Choroid plexus epithelial cell (primary cell): Measurements from ENCODE around the gene WDR49.

Source experiments
- DNase-seq: peaks from one replicate; pipeline ENCODE4 v3.0.0-alpha.2; 2010; ENCODE audit warnings: low read depth
- H3K4me3 ChIP-seq: 2 replicates; pipeline ENCODE4 v1.5.1; 2011; ENCODE audit warnings: low read depth, mild to moderate bottlenecking, control low read depth, low read length, moderate library complexity
- TF ChIP-seq, protein P1 (sequence below): conservative IDR thresholded peaks from 2 replicates; pipeline ENCODE4 v1.5.1; 2011; ENCODE audit warnings: low read depth, mild to moderate bottlenecking, control low read depth, inconsistent platforms, low read length, moderate library complexity

WDR49 gene

DNA sequence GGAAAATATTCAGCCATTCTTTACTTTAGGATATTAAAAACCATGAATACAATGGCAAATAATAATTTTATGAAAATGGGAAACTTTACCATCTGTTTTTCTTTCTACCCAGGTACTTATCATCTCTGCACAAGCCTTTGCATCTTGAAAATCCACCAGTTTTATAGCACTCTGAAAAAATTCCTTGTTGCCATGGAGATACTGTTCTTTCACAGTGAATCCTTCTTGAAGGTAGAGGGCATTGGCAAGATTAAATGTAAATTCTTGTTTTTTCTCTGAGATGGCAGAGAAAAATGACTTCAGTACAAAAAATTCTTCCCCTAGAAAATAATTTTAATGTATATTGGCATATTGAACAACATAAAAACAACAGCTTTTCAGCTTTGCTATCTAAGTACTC lies 186.8 kb downstream of the WDR49 start:
- TF ChIP-seq, protein P1, sequence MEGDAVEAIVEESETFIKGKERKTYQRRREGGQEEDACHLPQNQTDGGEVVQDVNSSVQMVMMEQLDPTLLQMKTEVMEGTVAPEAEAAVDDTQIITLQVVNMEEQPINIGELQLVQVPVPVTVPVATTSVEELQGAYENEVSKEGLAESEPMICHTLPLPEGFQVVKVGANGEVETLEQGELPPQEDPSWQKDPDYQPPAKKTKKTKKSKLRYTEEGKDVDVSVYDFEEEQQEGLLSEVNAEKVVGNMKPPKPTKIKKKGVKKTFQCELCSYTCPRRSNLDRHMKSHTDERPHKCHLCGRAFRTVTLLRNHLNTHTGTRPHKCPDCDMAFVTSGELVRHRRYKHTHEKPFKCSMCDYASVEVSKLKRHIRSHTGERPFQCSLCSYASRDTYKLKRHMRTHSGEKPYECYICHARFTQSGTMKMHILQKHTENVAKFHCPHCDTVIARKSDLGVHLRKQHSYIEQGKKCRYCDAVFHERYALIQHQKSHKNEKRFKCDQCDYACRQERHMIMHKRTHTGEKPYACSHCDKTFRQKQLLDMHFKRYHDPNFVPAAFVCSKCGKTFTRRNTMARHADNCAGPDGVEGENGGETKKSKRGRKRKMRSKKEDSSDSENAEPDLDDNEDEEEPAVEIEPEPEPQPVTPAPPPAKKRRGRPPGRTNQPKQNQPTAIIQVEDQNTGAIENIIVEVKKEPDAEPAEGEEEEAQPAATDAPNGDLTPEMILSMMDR: no peak
- DNase-seq: no peak

GRCh38 chr3:167456157-167456799 lies 197.5 kb downstream of the WDR49 start:
- DNase-seq: no peak
- TF ChIP-seq, protein P1: no peak
- no peak overlapping the region for H3K4me3 ChIP-seq

More for the DNA sequence above, 186.8 kb downstream of the WDR49 start:
- no peak overlapping the region for H3K4me3 ChIP-seq

- TF ChIP-seq, protein P1: no peak
- no peak for DNase-seq
- no peak overlapping the region for H3K4me3 ChIP-seq
Measured at GRCh38 chr3:167453815-167454214, 199.9 kb downstream of the WDR49 start.

DNA sequence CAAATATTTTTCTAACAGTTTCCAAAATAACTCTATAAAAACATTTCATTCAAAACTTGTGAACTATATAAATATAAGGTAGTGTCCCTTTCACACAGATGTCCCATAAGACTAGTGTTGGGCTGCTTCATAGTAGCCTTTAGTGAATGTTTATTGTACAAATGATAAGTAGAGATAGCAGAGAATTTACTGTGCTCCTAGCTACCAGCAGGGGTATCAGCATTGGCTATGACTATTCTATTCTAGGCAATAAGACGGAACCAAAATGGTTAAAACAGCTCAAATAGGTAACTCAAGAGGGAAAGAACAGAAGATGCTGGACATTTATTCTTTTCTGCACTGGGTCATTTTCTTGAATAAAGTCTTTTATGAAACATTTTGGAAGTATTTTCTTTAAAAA lies 202.5 kb downstream of the WDR49 start:
- DNase-seq: no peak
- H3K4me3 ChIP-seq: no peak overlapping the region
- TF ChIP-seq, protein P1: no peak

DNA sequence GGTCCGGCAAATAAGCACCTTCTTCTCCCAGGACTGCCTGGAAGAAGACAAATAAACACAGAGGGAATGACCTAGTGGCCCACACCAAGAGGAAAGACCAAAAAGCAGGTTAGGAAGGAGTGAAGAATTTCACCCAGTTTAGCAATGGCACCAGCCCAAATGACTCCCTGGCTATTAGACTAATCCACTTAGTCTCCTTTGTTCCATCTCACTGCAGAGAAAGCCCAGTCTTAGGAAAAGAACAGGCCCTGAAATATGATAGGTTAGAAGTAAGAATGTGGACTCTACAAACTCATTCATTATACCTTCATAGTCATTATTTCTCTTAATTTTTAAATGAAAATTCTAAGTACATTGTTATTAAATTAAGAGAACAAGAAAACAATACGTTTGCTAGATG lies 203.1 kb downstream of the WDR49 start:
- no peak overlapping the region for H3K4me3 ChIP-seq
- no peak for DNase-seq
- TF ChIP-seq, protein P1: no peak

GRCh38 chr3:167450195-167450594 lies 203.5 kb downstream of the WDR49 start:
- no peak for DNase-seq
- TF ChIP-seq, protein P1: no peak
- H3K4me3 ChIP-seq: no peak overlapping the region

- TF ChIP-seq, protein P1: no peak
Measured at GRCh38 chr3:167445491-167445890, 208.3 kb downstream of the WDR49 start.

More at GRCh38 chr3:167445491-167445890, 208.3 kb downstream of the WDR49 start:
- no peak for DNase-seq
- no peak overlapping the region for H3K4me3 ChIP-seq
